Measurements from ENCODE around the gene HIVEP1.
"Not testable (repeated sequence)": the region's sequence is repeated elsewhere in the genome, so short reads cannot be mapped to it uniquely, and the experiment has no call there.

Gene HIVEP1

DNA sequence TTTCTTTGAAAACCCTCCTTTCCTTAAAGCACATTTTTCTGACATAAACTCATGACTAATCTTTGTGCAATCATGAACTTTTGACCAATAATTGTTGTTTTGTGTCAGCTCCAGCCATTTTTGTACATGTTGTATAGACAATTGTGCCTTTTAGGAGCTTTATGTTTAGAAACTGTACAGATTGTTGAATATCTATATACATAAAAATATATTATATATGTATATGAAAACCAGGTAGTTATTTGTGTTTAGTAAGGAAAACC, 152.3 kb downstream of the HIVEP1 start:
- no peak for DNase-seq

DNA sequence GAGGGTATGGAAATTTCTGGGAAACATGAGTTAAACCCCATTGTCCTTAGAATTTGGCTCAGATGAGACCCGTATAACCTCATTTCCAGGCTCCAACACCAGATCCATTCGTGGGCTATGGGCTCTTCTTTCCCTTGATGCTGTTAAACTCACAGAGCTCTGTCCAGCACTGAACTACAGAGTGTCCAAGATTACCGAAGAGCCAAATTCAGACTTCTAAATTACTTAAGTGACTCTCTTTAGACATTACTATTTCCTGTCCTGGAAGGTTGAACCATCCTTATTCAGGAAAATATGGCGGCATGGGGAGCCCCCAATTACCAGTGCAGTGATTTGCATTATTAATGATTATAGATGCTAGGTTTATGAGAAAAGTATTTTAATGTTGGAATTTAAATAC, 153.2 kb downstream of the HIVEP1 start:
- no peak for DNase-seq

DNA sequence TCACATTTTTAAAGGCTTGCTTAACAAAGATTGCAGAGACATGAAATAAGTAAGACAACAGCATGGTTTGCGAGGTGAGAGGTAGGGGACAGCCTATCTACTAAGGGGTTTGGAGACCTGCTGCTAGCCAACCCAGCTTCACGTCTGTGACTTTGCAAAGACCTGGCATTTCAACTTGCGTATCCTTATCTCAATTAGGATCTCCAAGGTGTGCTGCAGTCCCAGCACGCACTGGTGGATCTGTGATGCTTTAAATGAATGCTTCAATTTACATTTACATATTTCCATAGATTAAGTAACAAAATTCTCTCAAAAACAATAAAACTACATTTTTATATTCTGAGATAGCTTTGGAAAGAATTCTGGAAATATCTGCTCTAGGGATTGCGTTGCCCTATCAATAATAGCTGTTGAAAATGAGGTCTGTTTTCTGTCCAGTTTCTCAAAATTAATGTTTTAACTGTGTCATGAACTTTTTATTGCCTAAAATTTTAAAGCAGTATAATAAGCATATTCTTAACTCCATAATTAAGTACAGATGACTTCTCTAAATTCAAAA, 153.7 kb downstream of the HIVEP1 start:
- no peak for DNase-seq

DNA sequence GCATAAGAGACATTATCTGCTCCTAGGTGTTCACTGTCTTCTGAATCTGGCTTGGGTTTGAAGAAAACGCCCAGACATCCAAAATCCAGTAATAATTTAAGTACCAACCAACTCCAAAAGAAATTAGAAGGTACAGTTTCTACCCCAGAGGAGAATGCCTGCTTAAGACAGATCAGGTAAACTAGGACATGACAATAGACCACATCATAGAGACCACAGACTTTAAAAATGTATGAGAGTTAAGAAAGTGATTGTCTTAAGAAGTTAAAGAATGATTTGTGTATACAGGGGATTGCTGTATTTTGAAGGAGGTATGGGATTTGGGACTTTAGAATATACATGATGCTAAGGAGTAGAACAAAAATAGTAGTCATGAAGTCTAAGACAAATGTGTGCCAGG, 157.3 kb downstream of the HIVEP1 start:
- no peak for DNase-seq

DNA sequence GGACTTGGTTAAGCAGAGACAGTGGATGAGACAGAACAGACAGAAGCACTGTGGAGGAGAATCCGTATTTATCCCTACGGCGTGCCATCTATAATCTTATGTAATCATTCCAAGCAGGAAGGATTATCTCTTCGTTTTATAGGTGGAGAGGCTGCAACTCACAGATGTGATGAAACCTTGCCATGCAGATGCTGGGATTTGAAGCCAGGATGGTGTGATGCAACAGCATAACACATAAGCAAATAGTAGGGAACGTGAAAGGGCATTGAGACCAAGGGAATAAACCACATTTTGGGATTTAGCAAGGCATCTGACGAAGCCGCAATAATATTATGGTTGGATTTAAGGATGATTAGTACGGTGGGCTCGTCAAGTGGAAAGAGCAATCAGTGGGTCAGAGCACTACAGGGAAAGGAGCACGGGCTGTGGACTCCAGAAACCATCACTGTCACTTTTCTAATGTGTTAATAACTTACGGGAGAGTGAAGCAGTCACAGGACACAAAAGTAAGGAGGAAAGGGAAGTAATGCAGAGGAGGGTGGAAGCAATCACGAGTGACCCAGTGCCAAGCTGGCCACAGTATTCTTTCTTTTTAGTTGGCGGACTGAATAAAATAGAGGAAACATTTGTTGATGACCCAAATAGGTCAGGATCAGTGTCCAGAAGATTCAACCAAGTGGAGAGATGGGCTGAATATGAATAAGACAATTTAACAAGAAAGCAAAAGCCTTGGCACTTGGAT, 158.4 kb downstream of the HIVEP1 start:
- DNase-seq = no peak

DNA sequence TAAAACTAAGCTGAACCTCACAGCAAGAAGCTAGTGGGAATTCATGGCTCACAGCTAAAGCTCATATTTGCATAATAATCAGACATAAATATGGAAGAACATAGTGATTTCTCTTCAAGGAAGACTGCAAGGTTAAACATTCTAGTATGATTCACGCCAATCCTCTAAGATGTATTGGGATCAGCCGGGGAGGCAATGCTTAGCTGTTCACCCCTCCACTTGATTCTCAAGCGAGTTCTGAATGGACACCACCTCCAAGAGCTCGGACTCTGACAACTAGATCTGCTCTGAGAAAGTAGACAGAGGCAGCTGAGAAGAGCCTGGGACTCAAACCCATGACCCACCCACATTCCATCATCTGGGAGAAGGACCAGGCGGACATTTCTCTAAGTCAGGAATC, 159.6 kb downstream of the HIVEP1 start:
- no peak for DNase-seq

DNA sequence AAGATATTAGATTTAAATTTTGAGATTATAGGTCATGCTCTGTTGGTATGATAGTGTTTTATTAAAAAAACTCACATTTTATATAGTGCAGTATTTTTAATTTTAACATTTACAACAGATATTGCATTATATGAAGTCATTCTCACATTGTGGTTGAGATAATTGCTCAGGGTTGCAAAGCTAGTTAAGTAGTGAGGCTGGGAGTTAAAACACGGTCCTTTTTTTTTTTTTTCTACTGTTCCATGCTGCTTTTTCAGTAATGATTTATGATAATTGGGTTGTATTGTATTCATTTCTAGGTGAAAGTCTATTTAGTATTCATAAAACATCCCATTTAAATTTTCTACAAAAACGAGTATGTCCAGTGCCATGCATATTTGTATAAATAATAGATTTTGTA, 160.5 kb downstream of the HIVEP1 start:
- DNase-seq = no peak

DNA sequence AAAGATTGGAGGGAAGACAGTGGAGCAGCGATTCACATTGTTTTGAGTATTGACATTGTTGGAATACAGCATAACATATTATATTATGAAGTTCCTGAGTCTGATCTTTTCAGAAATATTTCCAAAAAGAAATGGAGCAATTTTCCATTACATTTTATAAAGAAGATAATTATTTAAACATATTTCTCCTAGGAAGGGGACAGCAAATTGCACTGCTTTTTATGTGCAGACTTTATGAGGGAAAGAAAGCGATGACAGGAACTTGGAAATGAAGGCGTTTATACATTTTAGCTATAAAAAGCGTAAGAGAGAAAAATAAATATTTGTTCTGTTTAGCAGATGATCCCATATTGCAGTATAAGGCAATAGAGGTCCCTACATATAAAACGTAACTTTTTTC, 161.1 kb downstream of the HIVEP1 start:
- no peak for DNase-seq

DNA sequence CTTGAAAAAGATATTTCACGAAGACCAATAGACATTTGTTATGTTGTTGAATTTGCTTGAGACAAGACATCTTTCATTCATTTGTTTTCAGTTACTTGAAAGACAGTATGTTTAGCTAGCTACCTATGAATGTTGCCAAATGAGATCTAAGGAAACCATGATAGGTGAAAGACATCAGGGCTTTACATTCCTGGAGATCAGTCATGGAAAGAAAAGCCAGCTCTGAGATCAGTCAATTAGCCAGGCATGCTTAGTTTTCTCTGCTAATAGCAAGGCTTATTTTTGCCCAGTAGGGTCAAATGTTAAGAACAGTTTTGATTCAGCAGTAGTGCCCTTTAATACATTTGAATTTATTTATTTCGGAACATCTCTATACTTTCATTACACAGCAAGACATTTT, 161.5 kb downstream of the HIVEP1 start:
- DNase-seq = no peak

DNA sequence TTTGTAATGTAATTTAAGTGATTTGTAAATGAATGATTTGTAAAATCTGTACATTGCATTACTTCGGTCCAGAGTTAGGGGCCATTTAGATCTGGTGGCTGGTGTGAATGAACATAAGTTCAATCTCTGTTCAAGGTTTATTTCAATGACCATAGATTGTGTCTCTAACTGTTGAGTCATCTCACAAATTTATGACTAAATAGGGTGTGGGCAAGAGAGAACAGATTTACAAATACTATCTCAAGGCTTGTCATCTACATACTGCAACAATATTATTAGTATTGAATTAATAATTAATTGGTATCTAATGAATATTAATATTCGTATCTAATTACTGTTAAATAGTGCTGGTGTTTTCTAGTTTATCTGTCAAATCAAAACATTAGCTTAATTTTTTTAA, 162.8 kb downstream of the HIVEP1 start:
- DNase-seq = no peak

DNA sequence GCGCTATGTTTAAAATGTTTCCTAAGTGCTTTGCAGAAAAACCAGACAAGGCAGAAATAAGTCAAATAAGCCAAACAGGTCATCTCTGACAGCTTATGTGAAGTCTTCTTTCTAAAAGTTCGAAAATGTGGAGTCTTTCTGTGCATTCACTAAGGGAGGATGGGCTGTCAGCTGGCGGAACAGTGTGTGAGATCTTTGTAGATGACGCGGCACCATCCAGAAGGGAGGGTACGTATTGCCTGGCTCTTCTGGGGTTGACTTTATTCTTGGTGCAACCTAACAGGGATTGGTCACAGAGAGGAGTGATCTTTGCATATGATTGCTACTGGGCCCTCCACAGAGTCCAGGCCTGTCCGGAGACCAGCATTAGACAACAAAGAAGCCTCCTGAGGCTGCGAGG, 163.5 kb downstream of the HIVEP1 start:
- DNase-seq = no peak

DNA sequence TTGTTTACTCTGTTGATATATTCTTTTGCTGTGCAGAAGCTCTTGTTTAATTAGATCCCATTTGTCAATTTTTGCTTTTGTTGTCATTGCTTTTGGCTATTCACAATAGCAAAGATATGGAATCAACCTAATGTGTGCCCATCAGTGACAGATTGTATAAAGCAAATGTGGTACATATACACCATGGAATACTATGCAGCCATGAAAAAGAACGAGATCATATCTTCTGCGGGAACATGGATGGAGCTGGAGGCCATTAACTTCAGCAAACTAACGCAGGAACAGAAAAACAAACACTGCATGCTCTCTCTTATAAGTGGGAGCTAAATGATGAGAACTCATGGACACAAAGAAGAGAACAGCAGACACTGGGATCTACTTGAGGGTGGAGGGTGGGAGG, 164.7 kb downstream of the HIVEP1 start:
- DNase-seq = not testable (repeated sequence)

DNA sequence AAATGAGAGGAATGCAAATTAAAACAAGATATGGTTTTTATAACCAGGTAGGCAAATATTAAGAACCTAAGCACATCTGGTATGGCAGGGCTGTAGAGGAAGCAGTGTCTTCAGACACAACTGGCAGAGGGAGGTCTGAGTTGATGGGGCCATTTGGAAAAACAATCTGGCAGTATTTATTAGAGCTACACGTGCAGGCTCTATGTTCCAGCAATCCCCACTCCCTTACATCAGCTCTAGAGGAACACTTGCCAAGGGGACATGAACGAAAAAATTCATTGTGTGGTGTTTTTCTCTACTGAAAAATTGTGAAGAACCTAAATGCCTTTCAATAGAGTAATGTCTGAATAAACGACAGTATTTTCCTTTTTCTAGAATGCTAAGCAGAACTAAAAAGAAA, 166.4 kb downstream of the HIVEP1 start:
- DNase-seq = no peak

DNA sequence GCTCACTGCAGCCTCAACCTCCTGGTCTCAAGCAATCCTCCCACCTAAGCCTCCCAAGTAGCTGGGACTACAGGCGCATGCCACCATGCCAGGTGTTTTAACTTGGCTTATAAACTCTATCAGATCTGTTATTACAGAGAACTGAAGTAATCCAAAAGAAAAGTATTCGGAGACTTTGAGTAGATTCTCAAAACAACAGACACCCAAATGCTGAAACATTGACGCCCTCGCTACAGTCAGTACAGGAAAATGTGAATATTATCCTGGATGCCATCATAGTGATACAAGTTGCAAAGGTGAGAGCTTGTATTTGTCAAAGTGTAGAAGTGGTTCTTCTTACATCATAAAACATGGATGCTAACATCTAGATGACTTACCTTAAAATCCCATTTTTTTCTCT, 169.4 kb downstream of the HIVEP1 start:
- DNase-seq = no peak

DNA sequence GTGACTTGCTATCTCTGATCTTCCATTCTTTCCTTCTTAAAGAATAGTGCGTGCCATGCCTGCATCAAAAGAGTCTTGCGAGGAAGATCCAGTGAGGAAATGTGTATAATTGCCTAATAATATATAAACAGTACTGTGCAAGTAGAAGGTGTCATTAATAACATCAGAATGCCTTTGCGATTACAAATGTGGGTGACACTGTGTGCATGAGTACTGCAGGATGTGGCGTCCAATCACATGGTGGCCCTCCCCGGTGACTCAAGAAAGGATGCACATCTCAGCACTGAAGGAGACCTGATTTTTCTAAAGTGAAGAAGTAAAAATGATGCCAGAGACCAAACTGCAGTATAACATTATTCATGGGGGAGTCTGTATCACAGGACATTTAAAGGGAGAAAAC, 170.6 kb downstream of the HIVEP1 start:
- no peak for DNase-seq

DNA sequence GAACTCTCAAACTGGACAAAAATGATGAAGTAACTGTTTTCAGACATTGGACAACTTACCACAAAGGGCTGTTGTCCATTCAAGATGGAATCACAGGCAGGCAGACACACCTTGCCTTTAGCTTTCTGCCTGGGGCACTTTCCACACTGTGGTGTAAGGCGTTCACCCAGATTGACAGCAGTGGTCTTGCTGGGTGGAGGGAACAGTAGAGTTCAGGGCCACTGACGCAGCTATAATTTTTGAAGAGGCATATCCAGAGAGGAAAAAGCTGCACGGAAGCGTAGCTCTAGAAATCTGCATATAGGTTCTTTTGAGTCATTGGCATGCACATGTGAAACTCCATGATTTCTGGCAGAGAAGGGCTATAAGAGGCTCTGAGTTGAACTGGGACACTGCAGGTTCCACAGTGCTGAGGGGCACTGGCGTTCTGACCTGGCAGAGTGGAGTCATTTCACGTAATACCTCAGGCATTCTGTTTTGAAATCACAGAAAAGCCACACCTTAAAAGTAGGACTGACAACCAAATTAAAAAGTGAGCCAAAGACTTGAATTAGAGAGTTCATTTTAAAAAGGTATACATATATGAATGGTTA, 173.1 kb downstream of the HIVEP1 start:
- DNase-seq = no peak

DNA sequence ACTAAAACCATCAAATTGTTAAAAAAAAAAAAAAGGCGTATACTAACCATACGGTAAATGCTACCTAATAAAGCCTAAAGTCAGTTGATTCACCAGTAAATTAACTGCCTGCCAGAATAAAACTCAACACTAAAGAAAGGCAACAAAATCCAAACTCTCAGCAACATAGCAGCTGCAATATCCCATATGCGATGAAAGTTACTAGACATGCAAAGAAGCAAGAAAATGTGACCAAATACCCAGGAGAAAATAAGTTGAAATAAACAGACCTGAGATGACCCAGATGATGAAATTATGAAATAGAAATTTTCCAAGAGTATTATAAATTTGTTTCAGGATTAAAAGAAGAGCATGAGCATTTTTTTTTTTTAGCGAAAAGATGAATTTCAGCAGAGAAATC, 174.4 kb downstream of the HIVEP1 start:
- no peak for DNase-seq

DNA sequence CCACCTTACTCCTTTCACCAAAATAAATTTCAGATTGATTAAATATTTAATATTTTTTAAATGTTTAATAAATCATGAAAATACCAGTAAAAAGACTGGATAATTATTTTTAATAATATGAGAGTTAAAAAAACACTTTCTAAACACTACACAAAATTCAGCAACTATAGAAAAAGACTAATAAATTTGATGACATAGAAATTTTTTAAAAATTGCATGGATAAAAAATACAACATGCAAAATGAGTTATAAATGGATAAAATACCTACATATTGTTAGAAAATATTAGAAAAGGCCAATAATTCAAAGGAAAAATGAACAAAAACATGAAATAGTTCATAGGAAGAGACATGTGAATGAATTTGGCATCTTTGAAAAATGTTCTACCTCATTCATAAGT, 177.0 kb downstream of the HIVEP1 start:
- no peak for DNase-seq

DNA sequence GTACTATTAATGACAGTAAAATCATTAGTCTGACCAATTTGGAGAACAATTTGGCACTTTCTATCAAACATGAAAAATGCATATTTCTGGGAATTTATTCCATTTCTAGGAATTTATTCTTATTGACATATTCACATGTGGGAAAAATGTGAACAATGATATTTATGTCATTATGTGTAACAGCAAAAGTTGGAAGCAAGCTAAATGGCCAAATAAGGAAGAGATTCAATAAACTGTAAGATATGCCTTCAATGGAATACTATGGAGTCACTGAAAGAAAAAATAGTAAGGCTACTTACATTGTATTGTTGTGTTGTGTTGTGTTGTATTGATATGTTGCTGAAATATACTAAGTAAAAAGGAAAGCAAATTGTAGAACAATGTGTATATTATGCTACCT, 177.5 kb downstream of the HIVEP1 start:
- no peak for DNase-seq

DNA sequence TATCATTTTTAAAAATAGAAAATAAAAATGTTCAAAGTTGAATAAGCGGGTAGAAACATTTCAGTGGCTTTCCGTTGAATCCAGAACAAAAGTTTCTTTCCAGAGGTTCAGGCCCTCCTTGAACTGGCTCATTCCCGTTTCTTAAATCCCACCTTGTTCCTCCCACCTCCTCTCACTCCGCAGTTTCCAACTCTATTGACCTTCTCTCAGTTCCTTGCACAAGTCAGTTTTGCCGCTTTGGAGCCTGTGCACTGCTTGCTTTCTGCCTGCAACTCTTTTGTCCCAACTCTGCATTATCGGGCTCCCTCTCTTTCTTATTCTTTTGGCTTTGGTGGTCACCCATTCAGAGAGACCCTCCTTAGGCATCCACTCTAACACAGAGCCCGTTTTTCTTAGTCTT, 178.1 kb downstream of the HIVEP1 start:
- no peak for DNase-seq

DNA sequence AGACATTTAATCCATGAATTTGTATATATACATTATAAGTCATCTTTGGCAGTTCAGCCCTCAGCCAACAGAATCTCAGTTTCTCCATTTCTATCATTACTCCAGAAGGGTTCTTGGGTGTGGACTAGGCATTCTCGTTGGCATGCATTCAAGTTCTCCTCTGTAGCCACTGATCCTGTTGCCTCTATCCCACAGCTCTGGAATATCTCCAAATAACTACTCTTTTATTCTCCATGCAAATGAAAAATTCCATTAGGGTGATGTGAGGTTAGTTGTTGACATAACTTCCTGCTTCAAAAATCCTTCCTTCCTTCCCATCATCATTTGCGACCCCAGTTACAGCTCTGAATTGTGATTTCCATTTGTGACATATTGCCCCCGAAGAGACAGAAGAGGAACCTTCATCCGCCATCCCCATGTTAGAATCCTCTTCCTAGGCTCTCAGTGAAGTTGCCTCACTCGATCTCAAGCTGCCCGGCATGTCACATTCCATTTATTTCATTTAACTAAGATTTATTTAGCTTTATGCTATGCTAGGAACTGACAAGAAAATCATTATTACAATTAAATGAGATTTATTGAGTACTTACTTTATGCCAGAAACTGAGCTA, 184.3 kb downstream of the HIVEP1 start:
- no peak for DNase-seq

DNA sequence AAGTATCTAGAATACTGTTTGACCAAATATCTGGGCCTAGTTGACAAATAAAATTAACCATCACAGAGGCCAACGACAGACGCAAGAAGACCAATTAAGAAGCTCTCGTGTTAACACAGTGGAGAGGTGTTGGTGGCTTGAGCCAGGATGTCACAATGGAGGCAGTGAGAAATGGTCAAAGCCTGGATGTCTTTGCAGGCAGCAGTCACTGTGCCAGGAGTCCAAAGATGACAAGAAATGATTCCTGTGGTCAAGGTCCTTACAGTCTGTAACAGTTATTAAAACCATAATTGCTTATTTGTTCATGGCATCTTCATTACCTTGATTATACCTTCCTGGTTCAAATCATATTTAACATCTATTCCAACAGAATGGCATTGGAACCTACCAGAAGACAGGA, 186.7 kb downstream of the HIVEP1 start:
- DNase-seq = no peak

DNA sequence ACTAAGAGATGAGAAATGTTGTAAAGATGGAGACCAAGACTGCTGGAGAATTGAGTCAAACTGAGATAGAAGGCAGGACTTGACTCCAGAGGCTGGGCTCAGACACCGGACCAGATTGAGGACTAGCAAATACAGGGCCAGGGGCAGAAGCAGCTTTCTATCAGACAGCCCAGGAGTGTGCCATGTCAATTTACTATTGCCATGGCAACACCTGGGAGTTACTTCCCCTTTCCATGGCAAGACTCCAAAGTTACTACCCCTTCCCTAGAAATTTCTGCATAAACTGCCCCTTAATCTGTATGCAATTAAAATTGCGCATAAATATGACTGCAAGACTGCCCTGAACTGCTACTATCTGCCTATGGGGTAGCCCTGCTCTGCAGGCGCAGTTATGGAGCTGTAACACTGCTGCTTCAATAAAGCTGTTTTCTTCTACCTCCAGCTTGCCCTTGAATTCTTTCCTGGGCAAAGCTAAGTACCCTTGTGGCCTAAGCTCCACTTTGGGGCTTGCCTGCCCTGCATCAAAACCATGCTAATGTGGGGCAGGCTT, 188.0 kb downstream of the HIVEP1 start:
- DNase-seq = no peak

DNA sequence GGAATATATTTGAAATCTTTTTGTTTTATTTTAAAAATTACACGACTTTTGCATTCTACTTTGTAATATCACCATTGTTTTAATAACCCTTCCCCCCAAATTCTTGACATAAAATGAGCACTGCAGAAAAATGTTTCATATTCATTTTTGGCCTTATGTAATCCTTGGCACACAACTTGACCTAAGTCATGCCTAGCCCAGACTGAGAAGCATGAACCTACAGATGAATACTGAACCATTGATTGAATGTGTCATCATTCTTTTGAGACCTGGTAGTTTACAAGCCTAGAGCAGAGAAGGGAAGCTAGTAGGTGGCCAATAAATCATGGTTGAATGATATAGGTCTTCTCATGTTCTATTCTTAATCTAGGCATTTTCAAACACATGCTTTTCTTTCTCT, 188.6 kb downstream of the HIVEP1 start:
- no peak for DNase-seq

Measured in activated CD4-positive, alpha-beta T cell treated with anti-CD3 and anti-CD28 coated beads, Interleukin-2, amount 50 U/mL, for 48 hours (primary cell).